Measurements from ENCODE around the gene DYNLT2.
"Not testable (repeated sequence)": the region's sequence is repeated elsewhere in the genome, so short reads cannot be mapped to it uniquely, and the experiment has no call there.

The DYNLT2 gene

GRCh38 chr6:169697115-169697514 lies 54.3 kb downstream of the DYNLT2 start:
- not testable (repeated sequence) for DNase-seq (ENCODE audit: low read depth)

- no peak for DNase-seq (ENCODE audit: low read depth)
Measured at GRCh38 chr6:169695131-169695530, 56.2 kb downstream of the DYNLT2 start.

GRCh38 chr6:169692516-169692915 lies 58.9 kb downstream of the DYNLT2 start:
- DNase-seq (ENCODE audit: low read depth): no peak

DNA sequence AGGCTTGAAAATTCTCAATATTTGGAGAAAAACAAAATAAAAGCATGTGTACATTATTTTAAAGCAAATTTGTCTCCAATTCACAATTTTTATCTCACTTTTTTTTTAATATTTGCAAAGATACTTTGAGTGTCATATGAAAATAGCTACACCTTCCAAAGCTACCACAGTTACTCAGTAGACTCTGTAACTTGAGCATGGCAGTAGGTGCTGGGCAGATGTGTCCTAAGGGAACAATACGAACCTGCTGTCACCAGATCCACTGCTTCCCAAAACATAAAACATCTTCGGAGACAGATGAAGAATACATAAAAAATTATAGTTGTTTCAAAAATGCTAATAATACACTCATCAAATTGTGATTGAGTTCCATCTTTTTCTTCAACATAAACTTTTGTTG lies 60.1 kb downstream of the DYNLT2 start:
- no peak for DNase-seq (ENCODE audit: low read depth)
